Embryonic facial prominence (tissue), 1 donor: Measurements from ENCODE around the gene EDDM3A.

ENCODE experiments used
- DNase-seq: peaks from one replicate; pipeline ENCODE4 v3.0.0-alpha.2; 2016; ENCODE audit errors: extremely low spot score

Gene EDDM3A

DNA sequence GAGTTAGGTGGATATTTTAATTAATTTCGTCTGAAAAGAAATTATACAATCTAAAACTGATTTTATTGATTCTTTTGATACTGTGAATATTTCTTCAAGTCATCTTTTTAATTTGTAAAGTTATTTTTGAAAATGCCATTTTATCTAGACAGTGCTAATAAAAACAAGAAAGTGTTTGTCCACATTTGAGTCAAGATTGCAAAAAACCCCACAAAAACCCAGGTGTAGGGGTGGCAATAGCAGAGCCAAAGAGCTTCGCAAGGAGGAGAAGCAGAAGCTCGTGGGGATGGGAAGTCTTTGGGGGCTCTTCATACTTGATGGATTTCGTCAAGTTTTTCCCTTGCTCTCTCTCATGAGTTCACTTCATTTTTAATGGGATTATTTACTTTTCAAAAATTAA lies 41.3 kb downstream of the EDDM3A start:
- DNase-seq, result no peak

DNA sequence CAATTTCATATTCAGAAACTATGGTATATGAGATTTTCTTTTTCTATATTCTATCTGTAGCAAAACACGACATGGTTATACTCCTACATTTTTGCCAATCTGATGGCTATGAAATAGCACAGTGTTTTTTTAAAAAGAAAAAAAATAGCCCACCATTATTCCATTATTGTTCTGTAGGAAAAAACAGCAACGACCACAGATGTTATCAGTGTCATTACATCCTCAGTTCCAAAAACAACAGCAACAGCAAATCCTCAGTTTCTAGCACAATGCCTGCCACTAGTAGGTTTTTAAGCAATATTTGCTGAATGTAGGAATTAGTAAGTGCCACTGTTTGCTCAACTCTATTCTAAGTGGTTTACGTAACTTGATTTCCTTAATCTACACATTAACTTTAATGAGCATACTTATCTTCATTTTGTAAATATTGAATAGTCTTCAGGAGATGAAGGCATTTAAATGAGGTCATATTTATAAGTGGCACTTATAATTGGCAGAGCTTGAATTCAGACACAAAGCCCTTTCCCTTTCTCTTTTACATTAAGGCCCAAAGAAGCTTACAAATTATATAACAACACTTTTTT lies 43.6 kb downstream of the EDDM3A start:
- DNase-seq, result no peak

GRCh38 chr14:20790464-20791116 lies 44.9 kb downstream of the EDDM3A start:
- DNase-seq, result no peak

DNA sequence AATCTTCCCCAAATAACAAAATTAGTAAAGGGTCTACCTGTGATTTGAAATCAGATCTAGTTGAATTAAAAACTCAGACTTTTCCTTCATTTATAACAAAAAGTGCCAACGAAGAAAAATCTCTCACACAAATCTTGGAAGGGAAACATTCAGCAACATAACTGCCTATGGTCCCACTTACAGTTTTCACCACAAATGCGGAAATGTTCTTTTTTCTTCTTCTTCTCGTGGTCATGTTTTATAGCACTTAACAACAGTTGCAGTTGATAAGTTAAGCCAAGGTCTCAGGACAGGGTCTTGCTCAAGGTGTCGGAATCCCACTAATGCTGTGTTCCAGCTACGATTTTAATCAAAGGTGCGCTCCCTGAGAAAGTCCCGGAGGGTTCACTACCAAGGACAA lies 45.5 kb downstream of the EDDM3A start:
- DNase-seq, result no peak

DNA sequence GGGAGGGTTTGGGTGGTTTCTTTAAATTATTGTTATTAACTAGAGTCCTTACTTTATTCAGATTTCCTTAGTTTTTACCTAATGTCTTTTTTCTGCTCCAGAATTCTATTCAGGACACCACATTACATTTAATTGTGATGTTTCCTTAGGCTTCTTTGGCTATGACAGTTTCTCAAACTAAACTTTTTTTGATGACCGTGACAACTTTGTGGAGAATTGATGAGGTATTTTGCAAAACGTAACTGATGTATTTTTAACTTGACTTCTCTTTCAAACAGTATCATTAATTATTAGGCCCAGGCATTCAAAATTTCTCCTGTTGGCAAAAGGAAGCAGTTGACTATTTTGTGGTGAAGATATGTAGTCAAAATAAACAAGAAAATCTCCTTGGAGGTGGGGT lies 45.9 kb downstream of the EDDM3A start:
- no peak for DNase-seq

DNA sequence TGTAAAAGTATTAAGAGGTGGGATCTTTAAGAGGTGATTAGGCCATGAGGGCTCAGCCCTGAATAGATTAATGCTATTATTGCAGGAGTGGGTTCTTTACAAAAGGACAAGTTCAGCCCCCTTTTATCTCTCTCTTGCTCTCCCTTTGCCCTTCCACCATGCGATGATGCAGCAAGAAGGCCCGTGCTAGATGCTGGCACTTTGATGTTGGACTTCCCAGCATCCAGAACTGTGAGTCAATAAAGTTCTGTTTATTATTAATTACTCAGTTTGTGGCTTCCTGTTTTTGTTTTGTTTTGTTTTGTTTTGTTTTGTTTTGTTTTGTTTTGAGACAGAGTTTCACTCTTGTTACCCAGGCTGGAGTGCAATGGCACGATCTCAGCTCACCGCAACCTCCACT lies 46.9 kb downstream of the EDDM3A start:
- DNase-seq, result no peak

DNA sequence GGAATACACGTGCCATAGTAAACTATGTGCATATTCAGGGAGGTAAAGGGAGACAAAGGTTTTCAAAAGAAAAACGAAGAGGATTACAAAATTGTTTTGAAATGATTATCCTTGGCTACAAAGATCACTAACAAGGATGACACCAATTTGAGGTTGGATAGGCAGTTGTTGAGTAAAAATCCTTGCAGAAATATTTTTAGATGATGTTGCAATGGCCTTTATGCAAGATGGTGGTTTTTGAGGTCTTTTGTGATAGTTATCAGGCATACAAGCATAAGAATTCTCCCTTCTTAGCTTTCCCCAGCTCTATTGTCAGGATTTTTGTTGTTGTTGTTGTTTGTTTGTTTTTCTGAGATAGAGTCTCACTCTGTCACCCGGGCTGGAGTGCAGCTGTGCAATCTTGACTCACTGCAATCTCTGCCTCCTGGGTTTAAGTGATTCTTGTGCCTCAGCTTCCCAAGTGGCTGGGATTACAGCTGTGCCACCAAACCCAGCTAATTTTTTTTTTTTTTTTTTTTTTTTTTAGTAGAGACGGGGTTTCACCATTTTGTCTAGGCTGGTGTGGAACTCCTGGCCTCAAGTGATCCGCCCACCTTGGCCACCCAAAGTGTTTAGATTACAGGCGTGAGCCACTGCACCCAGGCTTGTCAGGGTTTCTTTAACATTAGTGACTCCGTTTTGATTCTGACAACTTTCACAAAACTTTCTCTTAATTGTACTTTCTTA lies 49.1 kb downstream of the EDDM3A start:
- no peak for DNase-seq

DNA sequence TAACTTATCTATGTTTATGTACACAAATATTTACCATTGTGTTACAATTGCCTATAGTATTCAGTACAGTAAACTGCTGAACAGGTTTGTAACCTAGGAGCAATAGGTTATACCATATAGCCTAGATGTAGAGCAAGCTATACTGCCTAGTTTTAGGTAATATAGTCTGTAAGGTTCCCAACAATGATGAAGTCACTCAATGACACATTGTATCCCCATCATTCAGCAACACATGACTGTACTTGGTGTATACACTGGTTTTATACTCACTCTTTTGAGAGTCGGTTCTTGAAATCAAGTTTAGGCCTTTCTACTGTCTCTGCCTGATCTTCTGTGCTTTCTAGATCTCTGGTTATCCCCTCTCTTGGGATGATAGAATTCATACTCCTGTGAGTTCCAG lies 51.5 kb downstream of the EDDM3A start:
- DNase-seq, result no peak
